Spleen (tissue), 7 donors: ENCODE results near the gene GRID2.

Source experiments
- CTCF ChIP-seq, 11 experiments: fragments of 200-600 bp in 7 of 11; fragments of 450-650 bp in 4 of 11; sonication (generic) in 4 of 11; IDR thresholded peaks in 8 of 11; conservative IDR thresholded peaks in 3 of 11; 1 replicate in 7 of 11; 2 replicates in 4 of 11; pipeline versions ENCODE4 v1.4.0 to v1.8.0; 2016 to 2021; ENCODE audit warnings: antibody characterized with exemption in 11 of 11, inconsistent platforms in 4 of 11, mild to moderate bottlenecking in 1 of 11
- POLR2A ChIP-seq, 3 donors: fragments of 450-650 bp; IDR thresholded peaks; one replicate each; pipeline ENCODE4 v1.5.1; 2017; ENCODE audit warnings: antibody characterized with exemption in 3 of 3, mild to moderate bottlenecking in 1 of 3
- donor health status: DM: no; HTN: no; CAD: no; lungs with moderate emphysema.
- donor health status: DM: no; HTN: no; CAD: no.
- donor health status: DM: no; HTN: no; CAD: no.

- TF ChIP-seq POLR2A (IDR thresholded peaks at IDR 0.05) (no peak), CTCF (IDR thresholded peaks at IDR 0.05 in 8 of 11, conservative IDR thresholded peaks at IDR 0.05 in 3 of 11) (no peak)
These were observed 296.9 kb downstream of the GRID2 start for GRCh38 chr4:92600638-92601037.
